ENCODE data around the gene COL4A4.
A peak's percentile ranks its signal among the peaks of the same experiment; 100 is the strongest.
"Not testable (repeated sequence)": the region's sequence is repeated elsewhere in the genome, so short reads cannot be mapped to it uniquely, and the experiment has no call there.

The COL4A4 gene

GRCh38 chr2:227099340-227099739 lies 64.7 kb downstream of the COL4A4 start:
- no peak overlapping the region for H3K4me3 ChIP-seq (replicated peaks; ENCODE audit: low read depth, low read length)
- DNase-seq (ENCODE audit: low read depth): no peak
- TF ChIP-seq, protein P1, sequence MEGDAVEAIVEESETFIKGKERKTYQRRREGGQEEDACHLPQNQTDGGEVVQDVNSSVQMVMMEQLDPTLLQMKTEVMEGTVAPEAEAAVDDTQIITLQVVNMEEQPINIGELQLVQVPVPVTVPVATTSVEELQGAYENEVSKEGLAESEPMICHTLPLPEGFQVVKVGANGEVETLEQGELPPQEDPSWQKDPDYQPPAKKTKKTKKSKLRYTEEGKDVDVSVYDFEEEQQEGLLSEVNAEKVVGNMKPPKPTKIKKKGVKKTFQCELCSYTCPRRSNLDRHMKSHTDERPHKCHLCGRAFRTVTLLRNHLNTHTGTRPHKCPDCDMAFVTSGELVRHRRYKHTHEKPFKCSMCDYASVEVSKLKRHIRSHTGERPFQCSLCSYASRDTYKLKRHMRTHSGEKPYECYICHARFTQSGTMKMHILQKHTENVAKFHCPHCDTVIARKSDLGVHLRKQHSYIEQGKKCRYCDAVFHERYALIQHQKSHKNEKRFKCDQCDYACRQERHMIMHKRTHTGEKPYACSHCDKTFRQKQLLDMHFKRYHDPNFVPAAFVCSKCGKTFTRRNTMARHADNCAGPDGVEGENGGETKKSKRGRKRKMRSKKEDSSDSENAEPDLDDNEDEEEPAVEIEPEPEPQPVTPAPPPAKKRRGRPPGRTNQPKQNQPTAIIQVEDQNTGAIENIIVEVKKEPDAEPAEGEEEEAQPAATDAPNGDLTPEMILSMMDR (IDR thresholded peaks at IDR 0.05; ENCODE audit: low read length, missing control alignments): no peak

DNA sequence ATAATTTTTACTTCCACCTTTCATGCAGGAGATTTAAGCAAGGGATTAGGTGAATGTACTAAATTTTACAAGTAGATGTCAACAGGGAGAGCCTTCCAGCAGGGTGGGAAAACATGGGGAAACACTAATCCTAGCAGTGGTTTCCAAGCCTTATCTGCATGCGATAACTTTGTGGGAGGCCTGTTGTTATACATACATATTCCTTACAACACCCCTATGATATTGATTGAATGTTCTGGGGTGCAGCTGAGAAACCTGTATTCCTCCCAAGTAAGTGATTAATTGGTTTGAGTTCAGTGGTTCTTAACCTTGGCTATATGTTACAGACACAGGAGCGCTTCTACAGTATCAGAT lies 65.9 kb downstream of the COL4A4 start:
- TF ChIP-seq, protein P1 (IDR thresholded peaks at IDR 0.05; ENCODE audit: low read length, missing control alignments): no peak
- DNase-seq (ENCODE audit: low read depth): no peak
- H3K4me3 ChIP-seq (replicated peaks; ENCODE audit: low read depth, low read length): no peak overlapping the region

GRCh38 chr2:227097495-227098161 lies 66.4 kb downstream of the COL4A4 start:
- no peak overlapping the region for H3K4me3 ChIP-seq (replicated peaks; ENCODE audit: low read depth, low read length)
- DNase-seq (ENCODE audit: low read depth): no peak
- TF ChIP-seq, protein P1 (IDR thresholded peaks at IDR 0.05; ENCODE audit: low read length, missing control alignments): no peak

DNA sequence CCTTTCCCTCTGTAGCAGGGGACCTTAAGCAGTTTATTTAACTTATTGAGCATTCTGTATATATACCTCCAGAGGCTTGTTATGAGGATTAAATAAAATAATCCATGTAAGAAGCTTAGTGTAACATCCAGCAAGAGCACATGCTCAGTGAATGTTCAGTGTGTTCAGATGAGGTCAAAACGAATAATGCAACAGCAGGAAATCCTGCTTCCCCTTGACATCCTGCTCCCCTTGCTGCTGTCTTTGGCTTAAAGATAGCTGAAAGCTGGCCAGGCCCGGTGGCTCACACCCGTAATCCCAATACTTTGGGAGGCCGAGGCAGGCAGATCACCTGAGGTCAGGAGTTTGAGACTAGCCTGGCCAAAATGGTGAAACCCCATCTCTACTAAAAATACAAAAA lies 68.7 kb downstream of the COL4A4 start:
- H3K4me3 ChIP-seq (replicated peaks; ENCODE audit: low read depth, low read length): no peak overlapping the region
- TF ChIP-seq, protein P1 (IDR thresholded peaks at IDR 0.05; ENCODE audit: low read length, missing control alignments): no peak
- peak; percentile 6 for DNase-seq (ENCODE audit: low read depth)

- TF ChIP-seq, protein P1 (IDR thresholded peaks at IDR 0.05; ENCODE audit: low read length, missing control alignments): no peak
- H3K4me3 ChIP-seq (replicated peaks; ENCODE audit: low read depth, low read length): no peak overlapping the region
- no peak for DNase-seq (ENCODE audit: low read depth)
Observed at GRCh38 chr2:227082286-227082685, 81.7 kb downstream of the COL4A4 start.

DNA sequence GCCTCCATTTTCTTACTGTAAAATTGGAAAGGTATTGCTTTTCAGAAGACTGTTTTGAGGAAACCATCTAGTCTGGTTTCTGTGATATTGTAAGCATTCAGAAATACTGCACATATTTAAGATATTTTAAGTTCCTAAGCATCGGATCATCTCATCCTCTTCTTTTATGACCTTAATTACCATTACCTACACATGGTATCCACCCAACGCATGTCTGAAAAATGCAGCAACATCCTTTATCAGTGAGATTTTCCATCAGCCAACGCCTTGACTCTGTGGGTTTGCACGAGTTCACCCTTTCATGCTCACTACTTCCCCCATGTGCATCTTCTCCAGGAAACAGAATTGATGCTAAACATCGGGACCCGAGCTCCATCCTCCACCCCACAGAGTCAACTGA lies 84.3 kb downstream of the COL4A4 start:
- no peak for DNase-seq (ENCODE audit: low read depth)
- H3K4me3 ChIP-seq (replicated peaks; ENCODE audit: low read depth, low read length): no peak overlapping the region
- TF ChIP-seq, protein P1 (IDR thresholded peaks at IDR 0.05; ENCODE audit: low read length, missing control alignments): no peak

GRCh38 chr2:227065065-227065464 lies 98.9 kb downstream of the COL4A4 start:
- H3K4me3 ChIP-seq (replicated peaks; ENCODE audit: low read depth, low read length); DNase-seq (ENCODE audit: low read depth): not testable (repeated sequence)

Data from fibroblast of pulmonary artery (primary cell).